Measurements from ENCODE around the gene PFDN1. TPM values are rescaled to one million over a fixed set of nuclear protein-coding genes. Genes with fewer than 3 reads are reported as not detected.
A peak's percentile ranks its signal among the peaks of the same experiment; 100 is the strongest.

PFDN1 gene
- total and polyA plus RNA-seq, 10 of the 15 experiments (the other 5 are each of a cell fraction or from before 2014, with no cell fraction given) = 62.9 to 193 (median 102) TPM

DNA sequence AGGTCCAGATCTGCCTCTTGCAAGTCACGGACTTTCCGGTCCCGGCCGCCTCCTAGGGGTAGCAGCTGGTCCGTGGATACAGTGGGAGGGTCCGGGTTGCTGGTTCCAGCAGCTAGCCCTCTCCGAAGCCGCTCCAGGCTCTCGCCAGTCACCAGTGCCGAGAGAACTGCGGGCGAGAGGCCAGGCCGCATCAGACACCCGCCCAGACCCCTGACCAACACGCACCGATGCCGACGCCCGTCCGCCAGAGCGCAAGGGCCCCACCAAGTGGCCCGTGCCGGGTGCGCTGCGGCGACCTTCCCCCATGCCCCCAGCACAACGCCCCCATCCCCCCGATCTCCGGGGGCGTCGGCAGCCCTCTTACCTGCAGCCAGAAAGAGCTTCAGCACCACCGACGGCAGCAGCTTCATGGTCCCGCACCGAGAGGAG is 43.0 kb upstream of the PFDN1 start:
- peak; percentile 23 for ATAC-seq
- H3K79me2 ChIP-seq (ENCODE audit: control insufficient read depth, insufficient read depth, low read length) = peaks cover 3% of the 10 kb centered on the region

More for the DNA sequence above, 43.0 kb upstream of the PFDN1 start:
- peak overlapping the region; percentile 75 for H2AFZ ChIP-seq (ENCODE audit: control insufficient read depth, low read depth, low read length)
- H3K9me3 ChIP-seq (replicated peaks; ENCODE audit: control insufficient read depth, insufficient read depth, low read length) = no peaks in the 10 kb centered on the region
- 40% methylated on average over 30 of the region's 35 CpGs for WGBS (ENCODE audit: insufficient coverage, insufficient replicate concordance, low lambda C conversion rate, missing lambda C conversion rate)
- DNase-seq (ENCODE audit: low read depth, low spot score) = no peak
- RAD21 ChIA-PET (ENCODE audit: unreplicated experiment) = interaction anchor here (0.9 to 9.2 kb wide), 13 partner anchors 10 to 201 kb away, joined by 3 to 131 read pairs (median 4); partner anchors contain the start of gene EIF4EBP3
- SMC1A ChIA-PET (ENCODE audit: uncharacterized antibody, unreplicated experiment) = interaction anchor here (0.6 to 12.2 kb wide), 14 partner anchors 9 to 373 kb away, joined by 3 to 345 read pairs (median 3); no protein-coding TSS in a partner anchor
- POLR2A ChIA-PET = interaction anchor here (1.1 to 1.9 kb wide), 8 partner anchors 10 to 106 kb away, joined by 3 to 8 read pairs (median 6); partner anchors contain the start of gene PFDN1
- H4K20me1 ChIP-seq (ENCODE audit: control insufficient read depth, insufficient read depth) = no peaks in the 10 kb centered on the region
- CTCF ChIA-PET = interaction anchor here (0.8 to 16.9 kb wide), 23 partner anchors 8 to 365 kb away, joined by 3 to 774 read pairs (median 5); partner anchors contain the start of genes ANKHD1, PFDN1 and SLC4A9
- H3K4me2 ChIP-seq (ENCODE audit: control insufficient read depth, insufficient read depth) = peak overlapping the region; percentile 99
- no peak for FAIRE-seq
- in situ Hi-C loops (cut with MboI) (no loop called here), intact Hi-C loops (cut with micrococcal nuclease; ENCODE audit: unreplicated experiment) (loop anchor here (5.0 kb wide), 1 partner anchor 44 kb away; the partner anchor contains the start of gene PFDN1)
- no TSS peak for BruUV-seq (replicated peaks)
- H3K4me3 ChIP-seq = peak overlapping the region; percentile 66; the same call in 1 of the 2 replicates
- no peak overlapping the region for H3K27ac ChIP-seq (ENCODE audit: control insufficient read depth, insufficient read depth)
- H3K4me1 ChIP-seq (ENCODE audit: control insufficient read depth, insufficient read depth, low read length) = peaks cover 32% of the 10 kb centered on the region
- H3K27me3 ChIP-seq (replicated peaks in 1 of 2; ENCODE audit: control insufficient read depth in 2 of 2, insufficient read depth in 2 of 2, low read length in 1 of 2) = no peaks in the 10 kb centered on the region; a peak in 1 of 4 replicates
- TF ChIP-seq IKZF2 (IDR thresholded peaks at IDR 0.05) = no peak
- TF ChIP-seq, protein P1, sequence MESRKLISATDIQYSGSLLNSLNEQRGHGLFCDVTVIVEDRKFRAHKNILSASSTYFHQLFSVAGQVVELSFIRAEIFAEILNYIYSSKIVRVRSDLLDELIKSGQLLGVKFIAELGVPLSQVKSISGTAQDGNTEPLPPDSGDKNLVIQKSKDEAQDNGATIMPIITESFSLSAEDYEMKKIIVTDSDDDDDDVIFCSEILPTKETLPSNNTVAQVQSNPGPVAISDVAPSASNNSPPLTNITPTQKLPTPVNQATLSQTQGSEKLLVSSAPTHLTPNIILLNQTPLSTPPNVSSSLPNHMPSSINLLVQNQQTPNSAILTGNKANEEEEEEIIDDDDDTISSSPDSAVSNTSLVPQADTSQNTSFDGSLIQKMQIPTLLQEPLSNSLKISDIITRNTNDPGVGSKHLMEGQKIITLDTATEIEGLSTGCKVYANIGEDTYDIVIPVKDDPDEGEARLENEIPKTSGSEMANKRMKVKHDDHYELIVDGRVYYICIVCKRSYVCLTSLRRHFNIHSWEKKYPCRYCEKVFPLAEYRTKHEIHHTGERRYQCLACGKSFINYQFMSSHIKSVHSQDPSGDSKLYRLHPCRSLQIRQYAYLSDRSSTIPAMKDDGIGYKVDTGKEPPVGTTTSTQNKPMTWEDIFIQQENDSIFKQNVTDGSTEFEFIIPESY (IDR thresholded peaks at IDR 0.05) = no peak
- no peak for TF ChIP-seq RELB (IDR thresholded peaks at IDR 0.05; ENCODE audit: low read depth)
- TF ChIP-seq CREM (IDR thresholded peaks at IDR 0.05; ENCODE audit: low read depth) = no peak
- no peak for TF ChIP-seq SREBF1 (IDR thresholded peaks at IDR 0.05; ENCODE audit: low read length)
- no peak for TF ChIP-seq CHD1 (IDR thresholded peaks at IDR 0.05; ENCODE audit: low read depth, low read length)
- TF ChIP-seq, protein P2, sequence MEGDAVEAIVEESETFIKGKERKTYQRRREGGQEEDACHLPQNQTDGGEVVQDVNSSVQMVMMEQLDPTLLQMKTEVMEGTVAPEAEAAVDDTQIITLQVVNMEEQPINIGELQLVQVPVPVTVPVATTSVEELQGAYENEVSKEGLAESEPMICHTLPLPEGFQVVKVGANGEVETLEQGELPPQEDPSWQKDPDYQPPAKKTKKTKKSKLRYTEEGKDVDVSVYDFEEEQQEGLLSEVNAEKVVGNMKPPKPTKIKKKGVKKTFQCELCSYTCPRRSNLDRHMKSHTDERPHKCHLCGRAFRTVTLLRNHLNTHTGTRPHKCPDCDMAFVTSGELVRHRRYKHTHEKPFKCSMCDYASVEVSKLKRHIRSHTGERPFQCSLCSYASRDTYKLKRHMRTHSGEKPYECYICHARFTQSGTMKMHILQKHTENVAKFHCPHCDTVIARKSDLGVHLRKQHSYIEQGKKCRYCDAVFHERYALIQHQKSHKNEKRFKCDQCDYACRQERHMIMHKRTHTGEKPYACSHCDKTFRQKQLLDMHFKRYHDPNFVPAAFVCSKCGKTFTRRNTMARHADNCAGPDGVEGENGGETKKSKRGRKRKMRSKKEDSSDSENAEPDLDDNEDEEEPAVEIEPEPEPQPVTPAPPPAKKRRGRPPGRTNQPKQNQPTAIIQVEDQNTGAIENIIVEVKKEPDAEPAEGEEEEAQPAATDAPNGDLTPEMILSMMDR (IDR thresholded peaks at IDR 0.05 in 2 of 3, conservative IDR thresholded peaks at IDR 0.05 in 1 of 3; ENCODE audit: control insufficient read depth in 2 of 3, extremely low read depth in 1 of 3, insufficient read depth in 1 of 3, low read depth in 3 of 3, low read length in 3 of 3) = 0 out of 6 replicates have a peak, but pooled peaks of 1 of the 3 experiments have one; percentile 4
- H3K9ac ChIP-seq (ENCODE audit: control insufficient read depth, insufficient read depth, low read length) = no peak overlapping the region
- no peaks in the 10 kb centered on the region for H3K36me3 ChIP-seq (ENCODE audit: control insufficient read depth in 2 of 2, insufficient read depth in 2 of 2, low read length in 1 of 2)
